ENCODE measurements around the gene UPK3A.

- TF ChIP-seq POLR2A (IDR thresholded peaks at IDR 0.05), result no peak
- no peak for TF ChIP-seq CTCF (IDR thresholded peaks at IDR 0.05)
Measured at GRCh38 chr22:45303181-45303580, 18.4 kb downstream of the UPK3A start.
